GM12872 (cell line): Measurements from ENCODE around the gene ARHGAP31.

Source experiments
- CTCF ChIP-seq: IDR thresholded peaks from 3 replicates; pipeline ENCODE4 v1.5.1; 2011; ENCODE audit warnings: low read depth, mild to moderate bottlenecking, low read length, moderate library complexity; ENCODE audit not compliant: insufficient read depth

Gene ARHGAP31

DNA sequence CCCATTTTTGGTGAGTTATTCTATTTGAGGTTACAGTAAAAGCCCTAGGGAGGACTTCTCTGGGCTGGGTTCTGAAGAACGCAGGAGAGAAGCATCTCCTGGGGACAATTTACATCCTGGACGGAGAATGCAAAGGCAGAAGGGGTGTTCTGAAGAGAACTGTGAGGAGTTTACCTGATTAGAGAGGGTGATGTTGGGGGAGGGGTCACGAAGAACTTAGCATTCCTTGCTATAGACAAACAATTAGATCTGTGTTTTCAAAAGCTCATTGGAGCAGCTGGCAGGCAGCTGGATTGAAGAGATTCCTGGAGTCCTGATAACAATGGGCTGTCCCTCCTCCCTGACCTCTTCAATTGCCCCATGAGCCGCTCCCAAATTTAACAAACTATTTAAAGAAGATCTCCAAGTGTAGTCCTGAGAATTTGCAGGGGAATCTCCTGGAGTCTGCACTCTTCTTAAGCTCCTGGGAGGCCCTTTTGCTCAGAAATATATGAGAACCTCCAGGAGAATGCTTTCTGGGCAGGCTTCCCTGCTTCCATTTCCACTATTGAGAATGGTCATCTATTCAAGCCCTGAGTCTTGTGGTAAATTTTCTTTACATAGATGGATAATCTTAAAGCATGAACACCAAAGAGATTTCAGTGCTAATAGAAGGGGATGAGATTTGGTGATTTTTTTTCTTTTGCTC lies 55.3 kb downstream of the ARHGAP31 start:
- TF ChIP-seq CTCF: no peak

GRCh38 chr3:119350114-119350513 lies 55.9 kb downstream of the ARHGAP31 start:
- no peak for TF ChIP-seq CTCF

DNA sequence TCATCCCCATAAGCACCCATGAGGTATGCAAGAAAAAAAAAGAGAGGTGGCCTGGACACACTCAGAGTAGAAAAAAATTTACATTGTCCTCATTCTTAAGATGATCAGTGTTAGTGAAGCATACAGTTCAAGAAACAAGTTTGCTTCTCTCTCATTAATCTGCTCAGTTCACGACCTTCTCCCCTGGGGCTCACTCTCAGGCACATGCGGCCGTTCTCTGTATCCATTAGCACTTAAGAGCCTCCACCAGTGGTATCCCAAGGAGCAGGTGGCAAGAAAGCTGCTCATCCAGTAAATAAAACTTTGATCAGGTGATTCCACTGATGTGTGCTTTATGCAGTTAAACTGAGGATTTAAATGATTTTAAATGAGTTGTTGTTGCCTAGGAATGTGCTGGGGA lies 57.4 kb downstream of the ARHGAP31 start:
- TF ChIP-seq CTCF: no peak

- no peak for TF ChIP-seq CTCF
Measured at GRCh38 chr3:119352034-119352609, 57.9 kb downstream of the ARHGAP31 start.

DNA sequence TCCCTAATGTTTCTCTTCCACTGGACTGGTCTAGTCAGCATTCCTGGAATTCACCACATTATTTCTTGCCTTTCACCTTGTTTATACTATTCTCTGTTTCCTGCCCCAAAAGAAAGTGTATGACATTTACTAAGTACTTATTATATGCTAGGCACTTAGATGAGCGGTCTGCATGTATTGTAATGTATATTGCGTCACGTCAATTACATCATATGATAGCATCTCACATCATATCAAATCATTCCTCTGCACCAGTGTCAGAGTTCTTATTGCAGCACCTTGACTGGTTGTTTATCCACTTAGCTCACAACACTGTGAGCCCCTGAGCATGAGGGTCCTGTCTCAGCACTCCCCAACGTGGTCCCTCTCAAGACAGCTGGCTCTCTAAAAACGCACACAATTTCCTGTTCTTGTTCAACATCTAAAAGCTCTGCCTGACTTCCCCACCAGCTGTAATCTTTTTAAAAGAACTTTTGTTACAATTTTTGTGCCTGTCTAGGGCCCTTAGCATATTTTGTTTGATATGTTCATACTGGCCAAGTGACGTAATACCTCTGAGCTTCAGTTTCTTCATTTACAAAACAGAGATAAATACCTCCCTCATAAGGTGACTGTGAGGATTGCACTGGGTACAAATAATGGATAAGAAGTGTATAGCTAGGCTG lies 58.8 kb downstream of the ARHGAP31 start:
- TF ChIP-seq CTCF: no peak

DNA sequence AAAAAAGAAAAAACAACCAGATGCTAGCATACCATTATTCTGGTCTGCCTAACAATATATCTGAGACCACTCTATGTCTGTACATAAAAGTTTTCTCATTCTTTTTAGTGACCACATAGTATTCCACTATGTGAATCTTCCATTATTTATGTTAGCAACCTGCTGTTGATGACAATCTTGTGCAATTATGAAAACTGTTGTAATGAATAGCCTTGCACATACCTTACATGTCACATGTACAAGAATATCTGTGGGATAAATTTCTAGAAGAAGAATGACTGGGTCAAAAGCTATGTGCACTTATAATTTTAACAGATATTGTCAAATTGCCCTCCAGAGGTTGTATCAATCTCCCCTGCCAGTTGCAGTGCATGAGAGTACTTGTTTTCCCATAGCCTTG lies 62.5 kb downstream of the ARHGAP31 start:
- TF ChIP-seq CTCF: no peak

DNA sequence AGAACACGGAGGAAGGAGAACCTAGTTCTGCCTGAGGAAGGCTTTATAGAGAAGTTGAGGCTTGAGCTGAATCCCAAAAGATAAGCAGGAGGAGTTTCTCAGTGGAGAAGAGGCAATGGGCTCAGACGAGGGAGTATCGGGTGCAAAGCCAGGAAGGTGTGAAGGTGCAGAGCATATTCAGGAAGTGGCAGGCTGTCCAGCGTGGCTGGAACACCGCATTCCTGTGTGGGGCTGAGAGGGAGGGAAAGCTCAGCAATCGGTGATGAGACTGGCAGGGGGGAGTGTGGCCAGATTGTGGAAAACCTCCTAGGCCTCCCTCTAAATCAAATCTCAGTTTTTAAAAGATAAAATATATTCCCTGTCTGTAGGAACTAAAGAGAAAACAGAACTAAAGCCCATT lies 63.0 kb downstream of the ARHGAP31 start:
- TF ChIP-seq CTCF: no peak
